ENCODE data around the gene KASH5.

KASH5 gene

DNA sequence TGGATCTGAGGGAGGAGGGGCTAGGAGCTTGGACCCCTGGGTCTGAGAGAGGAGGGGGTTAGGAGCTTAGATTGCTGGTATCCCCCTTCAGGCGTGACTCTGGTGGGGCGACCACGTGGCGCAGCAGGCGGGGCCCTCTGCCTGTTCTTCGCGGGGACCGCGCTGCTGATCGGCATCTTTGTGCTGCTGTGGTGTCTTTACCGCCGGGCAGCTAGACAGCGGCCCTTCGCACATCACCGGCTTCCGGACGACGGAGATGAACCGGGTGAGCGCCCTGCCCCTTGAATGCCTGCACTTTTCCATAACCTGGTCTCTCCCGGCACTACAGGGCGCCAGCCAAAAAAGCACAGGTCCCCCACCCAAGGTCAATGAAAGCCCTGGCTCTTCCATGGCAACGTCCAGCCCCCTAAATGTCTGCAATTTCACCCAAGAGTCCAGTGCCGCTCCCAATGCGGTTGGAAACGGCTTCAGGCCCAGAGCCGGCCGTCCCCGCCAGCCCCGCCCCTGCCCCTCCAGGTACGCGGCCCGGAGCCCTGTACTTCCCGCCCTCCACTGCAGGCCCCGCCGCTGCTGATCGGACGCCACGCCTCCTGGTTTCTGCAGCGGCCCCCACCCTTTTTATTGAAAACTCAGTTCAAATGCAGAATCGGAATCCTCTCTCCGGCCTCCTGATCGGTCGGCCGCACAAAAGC lies 40.0 kb downstream of the KASH5 start:
- no peaks in the 10 kb centered on the region for H3K36me3 ChIP-seq (ENCODE audit: insufficient read depth, low read depth, low read length)
- no peak overlapping the region for H3K27ac ChIP-seq (ENCODE audit: low read length)
- H3K9me3 ChIP-seq (ENCODE audit: insufficient read depth, low read depth, low read length): no peaks in the 10 kb centered on the region
- H3K4me1 ChIP-seq (ENCODE audit: insufficient read depth, low read length): peaks cover 13% of the 10 kb centered on the region; the same call in 1 of the 2 replicates
- peaks cover 97% of the 10 kb centered on the region for H3K27me3 ChIP-seq (ENCODE audit: insufficient read depth, low read length)
- peak overlapping the region; percentile 78 for H3K4me3 ChIP-seq (ENCODE audit: low read length)
- peak overlapping the region; percentile 81; the same call in 1 of the 2 replicates for H3K9ac ChIP-seq (ENCODE audit: low read depth, low read length)

DNA sequence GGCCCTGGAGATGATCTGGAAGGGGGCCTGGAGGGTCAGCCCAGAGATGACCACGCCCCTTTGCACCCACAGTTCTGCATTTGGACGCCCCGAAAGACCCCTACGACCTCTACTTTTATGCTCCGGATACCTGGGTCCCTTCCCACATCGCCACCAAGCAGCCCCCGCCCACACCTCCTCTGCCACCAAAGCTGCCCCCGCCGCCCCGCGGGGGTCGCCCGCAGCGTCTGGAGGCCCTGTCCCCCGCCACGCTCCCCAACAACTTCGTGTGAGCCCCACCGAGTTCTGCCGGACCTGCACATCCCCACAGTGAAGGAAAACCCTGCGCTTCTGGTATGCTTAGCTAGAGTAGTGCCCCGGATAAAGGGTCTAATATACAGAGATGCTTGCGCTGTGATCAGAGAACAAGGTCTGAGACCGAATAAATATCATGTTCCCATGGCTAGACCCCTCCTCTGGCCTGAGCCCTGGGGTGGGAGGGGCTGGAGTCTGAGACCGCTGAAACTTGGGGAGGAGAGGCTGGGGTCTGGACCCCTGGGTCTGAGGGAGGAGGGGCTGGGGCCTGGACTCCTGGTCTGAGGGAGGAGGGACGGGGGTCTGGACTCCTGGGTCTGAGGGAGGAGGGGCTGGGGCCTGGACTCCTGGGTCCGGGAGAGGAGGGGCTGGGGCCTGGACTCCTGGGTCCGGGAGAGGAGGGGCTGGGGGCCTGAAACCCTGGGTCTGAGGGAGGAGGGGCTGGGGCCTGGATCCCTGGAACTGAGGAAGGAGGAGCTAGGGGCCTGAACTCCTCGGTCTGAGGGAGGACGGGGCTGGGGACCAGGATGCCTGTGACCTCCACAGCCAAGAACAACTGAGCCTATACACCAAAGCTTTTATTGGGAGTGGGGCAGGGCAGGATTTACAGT lies 40.8 kb downstream of the KASH5 start:
- Histone ChIP-seq H3K4me1 (ENCODE audit: insufficient read depth, low read length) (peaks cover 13% of the 10 kb centered on the region; the same call in 1 of the 2 replicates), H3K27me3 (ENCODE audit: insufficient read depth, low read length) (peaks cover 97% of the 10 kb centered on the region), H3K9me3 (ENCODE audit: insufficient read depth, low read depth, low read length) (no peaks in the 10 kb centered on the region), H3K9ac (ENCODE audit: low read depth, low read length) (peak overlapping the region; percentile 51; the same call in 1 of the 2 replicates), H3K36me3 (ENCODE audit: insufficient read depth, low read depth, low read length) (no peaks in the 10 kb centered on the region), H3K27ac (ENCODE audit: low read length) (peak overlapping the region; percentile 60), H3K4me3 (ENCODE audit: low read length) (peak overlapping the region; percentile 78)

GRCh38 chr19:49430172-49430677 lies 42.2 kb downstream of the KASH5 start:
- Histone ChIP-seq H3K4me1 (ENCODE audit: insufficient read depth, low read length) (peaks cover 13% of the 10 kb centered on the region; the same call in 1 of the 2 replicates), H3K27ac (ENCODE audit: low read length) (no peak overlapping the region), H3K9me3 (ENCODE audit: insufficient read depth, low read depth, low read length) (no peaks in the 10 kb centered on the region), H3K9ac (ENCODE audit: low read depth, low read length) (no peak overlapping the region), H3K4me3 (ENCODE audit: low read length) (no peak overlapping the region), H3K36me3 (ENCODE audit: insufficient read depth, low read depth, low read length) (no peaks in the 10 kb centered on the region), H3K27me3 (ENCODE audit: insufficient read depth, low read length) (peaks cover 97% of the 10 kb centered on the region)

DNA sequence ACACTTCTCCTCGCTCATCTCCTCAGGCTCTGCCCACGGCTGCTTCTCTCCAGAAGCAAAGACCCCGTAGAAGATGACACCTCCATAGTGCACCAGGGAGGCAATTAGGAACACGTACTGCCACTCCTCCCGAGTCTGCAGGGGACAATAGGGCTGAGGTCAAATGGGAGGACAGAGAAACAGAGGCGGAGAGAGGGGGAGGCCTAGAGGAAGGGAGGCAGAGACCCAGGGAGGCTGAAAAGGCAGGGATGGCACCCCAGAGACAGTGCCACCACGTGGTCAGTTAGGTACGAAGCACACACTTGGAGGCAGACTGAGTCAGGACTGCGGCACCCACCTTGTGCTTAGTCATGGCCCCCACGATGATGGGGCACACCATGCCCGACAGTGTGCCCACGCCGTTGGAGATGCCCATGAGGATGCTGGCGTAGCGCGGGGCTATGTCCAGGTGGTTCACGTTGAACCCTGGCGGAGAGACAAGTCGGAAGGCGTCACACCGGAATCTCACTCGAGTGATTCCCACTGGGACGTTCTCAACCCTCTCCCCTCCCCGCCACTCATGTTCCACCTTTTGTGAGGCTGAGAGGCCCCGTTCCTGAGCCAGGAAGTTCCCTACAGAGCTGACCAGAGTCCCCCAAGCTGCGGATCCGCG lies 42.8 kb downstream of the KASH5 start:
- H3K27me3 ChIP-seq (ENCODE audit: insufficient read depth, low read length): peaks cover 97% of the 10 kb centered on the region

GRCh38 chr19:49431330-49431749 lies 43.3 kb downstream of the KASH5 start:
- no peak overlapping the region for H3K27ac ChIP-seq (ENCODE audit: low read length)
- H3K9me3 ChIP-seq (ENCODE audit: insufficient read depth, low read depth, low read length): no peaks in the 10 kb centered on the region
- H3K4me3 ChIP-seq (ENCODE audit: low read length): no peak overlapping the region
- no peak overlapping the region for H3K9ac ChIP-seq (ENCODE audit: low read depth, low read length)
- H3K27me3 ChIP-seq (ENCODE audit: insufficient read depth, low read length): peaks cover 97% of the 10 kb centered on the region
- H3K4me1 ChIP-seq (ENCODE audit: insufficient read depth, low read length): peaks cover 13% of the 10 kb centered on the region; the same call in 1 of the 2 replicates
- H3K36me3 ChIP-seq (ENCODE audit: insufficient read depth, low read depth, low read length): no peaks in the 10 kb centered on the region

More for the DNA sequence above, 42.8 kb downstream of the KASH5 start:
- Histone ChIP-seq H3K4me3 (ENCODE audit: low read length) (no peak overlapping the region), H3K9me3 (ENCODE audit: insufficient read depth, low read depth, low read length) (no peaks in the 10 kb centered on the region), H3K36me3 (ENCODE audit: insufficient read depth, low read depth, low read length) (no peaks in the 10 kb centered on the region), H3K4me1 (ENCODE audit: insufficient read depth, low read length) (peaks cover 13% of the 10 kb centered on the region; the same call in 1 of the 2 replicates), H3K27ac (ENCODE audit: low read length) (no peak overlapping the region), H3K9ac (ENCODE audit: low read depth, low read length) (no peak overlapping the region)

DNA sequence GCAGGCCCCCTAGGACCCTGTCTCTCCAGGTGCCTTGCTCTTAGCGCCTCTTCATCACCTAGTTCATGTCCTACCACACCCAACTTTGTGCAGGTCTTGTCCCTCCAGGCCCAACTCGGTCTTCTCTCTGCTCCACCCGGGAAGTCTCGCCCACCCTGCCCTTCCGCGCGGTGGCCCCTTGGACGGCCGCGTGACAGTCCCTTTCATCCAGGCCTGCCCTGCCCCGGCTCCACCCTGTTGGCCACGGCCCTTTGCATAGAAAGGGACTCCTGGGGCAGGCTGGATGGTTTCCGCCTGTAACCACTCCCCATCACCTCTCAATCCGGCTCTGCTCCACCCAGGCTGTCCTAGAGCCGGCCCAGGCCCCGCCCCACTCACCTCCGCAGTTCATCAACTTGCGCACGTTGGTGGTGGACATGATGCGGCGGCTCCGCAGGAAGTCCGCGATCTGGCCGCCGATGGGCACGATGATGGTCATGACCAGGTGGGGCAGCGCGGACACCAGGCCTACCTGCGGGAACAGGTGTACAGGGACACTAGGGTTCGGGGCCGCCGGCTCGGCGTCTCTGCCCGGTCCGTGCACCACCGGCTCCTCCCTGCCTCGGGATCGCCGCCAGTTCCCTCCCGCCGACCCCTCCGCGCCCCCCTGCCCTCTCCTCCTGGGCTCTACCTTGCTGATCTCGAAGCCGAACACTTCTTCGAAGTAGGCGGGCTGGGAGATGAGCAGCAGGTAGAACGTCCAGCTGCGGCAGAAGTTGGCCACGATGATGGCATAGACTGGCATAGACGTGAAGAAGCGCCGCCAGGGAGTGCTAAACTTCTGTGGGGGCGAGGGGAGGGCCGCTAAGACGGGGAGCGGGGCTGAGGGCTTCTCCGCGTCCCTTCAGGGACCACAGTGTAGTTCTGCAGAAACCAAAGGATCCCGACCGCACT lies 44.4 kb downstream of the KASH5 start:
- Histone ChIP-seq H3K4me3 (ENCODE audit: low read length) (peak overlapping the region; percentile 61), H3K9me3 (ENCODE audit: insufficient read depth, low read depth, low read length) (no peaks in the 10 kb centered on the region), H3K4me1 (ENCODE audit: insufficient read depth, low read length) (peaks cover 8% of the 10 kb centered on the region; the same call in 1 of the 2 replicates), H3K27ac (ENCODE audit: low read length) (no peak overlapping the region), H3K36me3 (ENCODE audit: insufficient read depth, low read depth, low read length) (no peaks in the 10 kb centered on the region), H3K27me3 (ENCODE audit: insufficient read depth, low read length) (peaks cover 97% of the 10 kb centered on the region), H3K9ac (ENCODE audit: low read depth, low read length) (no peak overlapping the region)

GRCh38 chr19:49433240-49433901 lies 45.3 kb downstream of the KASH5 start:
- H3K36me3 ChIP-seq (ENCODE audit: insufficient read depth, low read depth, low read length): no peaks in the 10 kb centered on the region
- peaks cover 8% of the 10 kb centered on the region; the same call in 1 of the 2 replicates for H3K4me1 ChIP-seq (ENCODE audit: insufficient read depth, low read length)
- H3K9ac ChIP-seq (ENCODE audit: low read depth, low read length): no peak overlapping the region
- H3K4me3 ChIP-seq (ENCODE audit: low read length): peak overlapping the region; percentile 61; the same call in 1 of the 2 replicates
- H3K27ac ChIP-seq (ENCODE audit: low read length): no peak overlapping the region
- H3K27me3 ChIP-seq (ENCODE audit: insufficient read depth, low read length): peaks cover 98% of the 10 kb centered on the region
- no peaks in the 10 kb centered on the region for H3K9me3 ChIP-seq (ENCODE audit: insufficient read depth, low read depth, low read length)

DNA sequence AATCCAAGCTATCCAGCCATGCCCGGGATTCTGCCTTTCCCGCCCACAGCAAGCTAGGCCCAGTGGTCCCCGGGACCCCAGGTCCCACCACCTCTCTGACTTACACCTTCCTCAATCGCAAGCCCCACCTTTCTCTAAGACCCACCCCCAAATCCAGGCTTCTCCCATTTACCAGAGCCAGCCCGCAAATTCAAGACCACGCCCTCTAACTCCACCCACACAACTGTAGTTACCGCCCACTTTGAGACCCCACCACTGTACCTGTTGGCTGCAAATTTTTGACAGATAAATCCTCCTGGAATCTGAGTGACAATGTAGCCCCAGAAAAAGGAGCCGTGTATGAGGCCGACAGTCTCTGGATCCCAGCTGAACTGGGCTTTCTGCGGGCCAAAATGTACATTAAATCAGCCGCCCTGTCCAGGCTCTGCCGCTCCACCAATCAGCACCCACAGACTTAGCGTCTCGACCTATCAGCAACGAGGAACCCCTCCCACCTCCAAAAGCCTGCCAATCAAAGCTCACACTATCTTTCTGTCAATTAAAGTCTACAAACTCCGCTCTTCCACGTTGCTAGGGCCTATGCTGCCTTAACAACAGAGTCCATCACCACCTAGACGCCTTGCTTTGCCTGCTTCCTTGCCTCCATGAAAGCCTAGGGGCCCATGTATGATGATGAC lies 47.0 kb downstream of the KASH5 start:
- no peaks in the 10 kb centered on the region; the same call in 1 of the 2 replicates for H3K4me1 ChIP-seq (ENCODE audit: insufficient read depth, low read length)
- no peaks in the 10 kb centered on the region for H3K9me3 ChIP-seq (ENCODE audit: insufficient read depth, low read depth, low read length)
- H3K4me3 ChIP-seq (ENCODE audit: low read length): no peak overlapping the region
- H3K27ac ChIP-seq (ENCODE audit: low read length): no peak overlapping the region
- no peaks in the 10 kb centered on the region for H3K36me3 ChIP-seq (ENCODE audit: insufficient read depth, low read depth, low read length)
- peaks cover 100% of the 10 kb centered on the region for H3K27me3 ChIP-seq (ENCODE audit: insufficient read depth, low read length)
- no peak overlapping the region for H3K9ac ChIP-seq (ENCODE audit: low read depth, low read length)

GRCh38 chr19:49435670-49436069 lies 47.6 kb downstream of the KASH5 start:
- H3K9me3 ChIP-seq (ENCODE audit: insufficient read depth, low read depth, low read length): no peaks in the 10 kb centered on the region
- H3K27me3 ChIP-seq (ENCODE audit: insufficient read depth, low read length): peaks cover 100% of the 10 kb centered on the region
- no peak overlapping the region for H3K27ac ChIP-seq (ENCODE audit: low read length)
- H3K36me3 ChIP-seq (ENCODE audit: insufficient read depth, low read depth, low read length): no peaks in the 10 kb centered on the region
- peak overlapping the region; percentile 39; the same call in 1 of the 2 replicates for H3K4me3 ChIP-seq (ENCODE audit: low read length)
- H3K9ac ChIP-seq (ENCODE audit: low read depth, low read length): no peak overlapping the region
- H3K4me1 ChIP-seq (ENCODE audit: insufficient read depth, low read length): peaks cover 1% of the 10 kb centered on the region; the same call in 1 of the 2 replicates

All from iPS-20b (cell line).